Liver (tissue), 9 donors: Measurements from ENCODE around the gene EXOC4. TPM values are rescaled to one million over a fixed set of nuclear protein-coding genes. Genes with fewer than 3 reads are reported as not detected.

Experiments
- DNase-seq: peaks from one replicate; pipeline ENCODE4 v3.0.0-alpha.2; 2017; ENCODE audit warnings: low spot score
- H3K27ac ChIP-seq, 2 donors: one replicate each; pipeline ENCODE4 v1.7.0; 2013; ENCODE audit warnings: inconsistent platforms in 2 of 2, low read length in 2 of 2, control low read depth in 1 of 2, low read depth in 1 of 2, mild to moderate bottlenecking in 1 of 2
- H3K27me3 ChIP-seq, 4 donors: one replicate each; pipeline versions ENCODE4 v1.6.1 to v1.7.0; 2013; ENCODE audit warnings: low read length in 3 of 4, inconsistent platforms in 1 of 4, mild to moderate bottlenecking in 1 of 4, moderate library complexity in 1 of 4; ENCODE audit not compliant: control insufficient read depth in 4 of 4, insufficient read depth in 4 of 4
- H3K36me3 ChIP-seq, 4 donors: one replicate each; pipeline versions ENCODE4 v1.6.1 to v1.7.0; 2013; ENCODE audit warnings: low read length in 3 of 4, mild to moderate bottlenecking in 3 of 4, low read depth in 1 of 4, moderate library complexity in 1 of 4; ENCODE audit not compliant: control insufficient read depth in 4 of 4, insufficient read depth in 3 of 4
- H3K4me1 ChIP-seq, 4 donors: one replicate each; pipeline versions ENCODE4 v1.6.1 to v1.7.0; 2013; ENCODE audit warnings: low read length in 3 of 4, mild to moderate bottlenecking in 3 of 4, moderate library complexity in 1 of 4; ENCODE audit not compliant: control insufficient read depth in 4 of 4, insufficient read depth in 4 of 4
- H3K4me3 ChIP-seq, 3 donors: one replicate each; pipeline versions ENCODE4 v1.6.1 to v1.7.0; 2013; ENCODE audit warnings: low read length in 3 of 3, control low read depth in 1 of 3, low read depth in 1 of 3, mild to moderate bottlenecking in 1 of 3
- H3K9ac ChIP-seq, 2 donors: one replicate each; pipeline ENCODE4 v1.7.0; 2013; ENCODE audit warnings: low read length in 2 of 2, mild to moderate bottlenecking in 2 of 2, moderate library complexity in 2 of 2, control low read depth in 1 of 2, low read depth in 1 of 2
- H3K9me3 ChIP-seq, 4 donors: one replicate each; pipeline versions ENCODE4 v1.6.1 to v1.7.0; 2013; ENCODE audit warnings: low read length in 3 of 4; ENCODE audit not compliant: control insufficient read depth in 4 of 4
- EGR1 ChIP-seq, 2 donors: IDR thresholded peaks; 2 replicates each; pipeline ENCODE4 v1.6.1; 2016 to 2018; ENCODE audit warnings: antibody characterized with exemption in 2 of 2, low read depth in 2 of 2
- FOXA1 ChIP-seq: IDR thresholded peaks from 2 replicates; pipeline ENCODE4 v1.6.1; 2016; ENCODE audit warnings: antibody characterized with exemption
- FOXA2 ChIP-seq: IDR thresholded peaks from 2 replicates; pipeline ENCODE4 v1.6.1; 2016; ENCODE audit warnings: antibody characterized with exemption
- GABPA ChIP-seq, 2 donors: IDR thresholded peaks in 1 of 2; conservative IDR thresholded peaks in 1 of 2; 2 replicates each; pipeline ENCODE4 v1.6.1; 2016; ENCODE audit warnings: antibody characterized with exemption in 2 of 2, mild to moderate bottlenecking in 1 of 2, moderate library complexity in 1 of 2
- HNF4A ChIP-seq, 2 donors: conservative IDR thresholded peaks; 2 replicates each; pipeline ENCODE4 v1.6.1; 2016; ENCODE audit warnings: antibody characterized with exemption in 2 of 2, mild to moderate bottlenecking in 2 of 2
- HNF4G ChIP-seq: IDR thresholded peaks from 2 replicates; pipeline ENCODE4 v1.6.1; 2016; ENCODE audit warnings: antibody characterized with exemption
- JUND ChIP-seq, 2 donors: IDR thresholded peaks; 2 replicates each; pipeline ENCODE4 v1.6.1; 2016; ENCODE audit warnings: antibody characterized with exemption in 2 of 2
- NR2F2 ChIP-seq: IDR thresholded peaks from 2 replicates; pipeline ENCODE4 v1.6.1; 2016; ENCODE audit warnings: antibody characterized with exemption
- RAD21 ChIP-seq, 2 donors: IDR thresholded peaks; 2 replicates each; pipeline ENCODE4 v1.6.1; 2016; ENCODE audit warnings: antibody characterized with exemption in 2 of 2, mild to moderate bottlenecking in 2 of 2
- RXRA ChIP-seq, 2 donors: IDR thresholded peaks; 2 replicates each; pipeline ENCODE4 v1.6.1; 2017 to 2018; ENCODE audit warnings: antibody characterized with exemption in 2 of 2, mild to moderate bottlenecking in 1 of 2
- SP1 ChIP-seq: IDR thresholded peaks from 2 replicates; pipeline ENCODE4 v1.6.1; 2018; ENCODE audit warnings: antibody characterized with exemption, mild to moderate bottlenecking
- TAF1 ChIP-seq: conservative IDR thresholded peaks from 2 replicates; pipeline ENCODE4 v1.6.1; 2016; ENCODE audit warnings: antibody characterized with exemption, mild to moderate bottlenecking
- YY1 ChIP-seq: IDR thresholded peaks from 2 replicates; pipeline ENCODE4 v1.6.1; 2016; ENCODE audit warnings: antibody characterized with exemption, mild to moderate bottlenecking
- WGBS: extraction: QIAGEN DNeasy Blood & Tissue Kit; methylation state at CpG from one replicate; pipeline ENCODE4 v1.1.7; 2013; 5-methylcytosine and 5-hydroxymethylcytosine counted together
- polyA plus RNA-seq, 2 donors: library from polyadenylated mRNA; stranded (reverse) in 1 of 2; unstranded in 1 of 2; fragments of 200-250 nt in 1 of 2; fragments of >200 nt in 1 of 2; fragmentation: Nextera tagmentation in 1 of 2; extraction: Ambion mirVana in 1 of 2; gene quantifications; one replicate each; pipeline versions ENCODE4 v1.2.1 to v1.2.3, GENCODE V29; 2013 to 2015
- total RNA-seq, 2 donors: library from RNA; depleted of rRNA; stranded (reverse); fragments of >200 nt; gene quantifications; one replicate each; pipeline ENCODE4 v1.2.3, GENCODE V29; 2014
- TF ChIP-seq, protein P1 (sequence below): IDR thresholded peaks from 2 replicates; pipeline ENCODE4 v1.6.1; 2016; ENCODE audit warnings: antibody characterized with exemption
- TF ChIP-seq, protein P2 (sequence below): fragments of 150-350 bp; IDR thresholded peaks from 2 replicates; pipeline ENCODE4 v1.5.1; 2017; ENCODE audit warnings: improper control_type of control experiment, low read depth, low read length; ENCODE audit not compliant: missing input control
- TF ChIP-seq, protein P3 (sequence below): IDR thresholded peaks from 2 replicates; pipeline ENCODE4 v1.6.1; 2016; ENCODE audit warnings: antibody characterized with exemption
- TF ChIP-seq, protein P4 (sequence below): IDR thresholded peaks from 2 replicates; pipeline ENCODE4 v1.6.1; 2016; ENCODE audit warnings: antibody characterized with exemption
- donor health status: healthy.
- donor health status: healthy.
- donor health status: healthy.
- donor health status: healthy.
- donor health status: healthy.

EXOC4 gene
- total and polyA plus RNA-seq, 4 donors, result 9.5 to 55.9 (median 23.6) TPM

DNA sequence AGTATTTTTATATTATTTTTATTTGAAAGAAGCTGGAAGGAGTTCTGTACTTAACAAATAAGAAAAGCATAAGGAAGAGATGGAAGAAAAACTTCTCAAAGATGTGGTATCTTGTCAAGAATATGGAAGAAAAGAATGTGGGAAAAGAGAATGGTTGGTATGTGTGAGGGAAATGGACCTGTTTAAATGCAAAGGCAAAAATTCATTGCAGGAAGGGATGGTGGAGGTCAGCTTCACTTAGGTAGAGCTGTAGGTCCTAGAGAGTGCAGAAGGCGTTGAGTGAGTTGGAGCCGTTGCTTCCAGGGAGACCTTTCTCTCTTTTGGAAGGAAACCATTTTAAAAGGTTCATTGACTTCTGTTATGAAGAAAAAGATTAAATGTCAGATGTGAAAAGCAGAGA is 107.3 kb downstream of the EXOC4 start:
- Histone ChIP-seq H3K4me1 (no peaks in the 10 kb centered on the region), H3K36me3 (peaks cover 0 to 5% (median under 1%) of the 10 kb centered on the region in 4 donors), H3K27me3 (no peaks in the 10 kb centered on the region), H3K9ac (no peak overlapping the region), H3K27ac (no peak overlapping the region), H3K4me3 (no peak overlapping the region), H3K9me3 (no peaks in the 10 kb centered on the region)
- no peak for DNase-seq
- WGBS, result 97% methylated on average over 2 of the region's 2 CpGs
- TF ChIP-seq GABPA (IDR thresholded peaks at IDR 0.05 in 1 of 2, conservative IDR thresholded peaks at IDR 0.05 in 1 of 2), result no peak
- TF ChIP-seq, protein P1, sequence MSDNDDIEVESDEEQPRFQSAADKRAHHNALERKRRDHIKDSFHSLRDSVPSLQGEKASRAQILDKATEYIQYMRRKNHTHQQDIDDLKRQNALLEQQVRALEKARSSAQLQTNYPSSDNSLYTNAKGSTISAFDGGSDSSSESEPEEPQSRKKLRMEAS, result no peak
- TF ChIP-seq, protein P2, sequence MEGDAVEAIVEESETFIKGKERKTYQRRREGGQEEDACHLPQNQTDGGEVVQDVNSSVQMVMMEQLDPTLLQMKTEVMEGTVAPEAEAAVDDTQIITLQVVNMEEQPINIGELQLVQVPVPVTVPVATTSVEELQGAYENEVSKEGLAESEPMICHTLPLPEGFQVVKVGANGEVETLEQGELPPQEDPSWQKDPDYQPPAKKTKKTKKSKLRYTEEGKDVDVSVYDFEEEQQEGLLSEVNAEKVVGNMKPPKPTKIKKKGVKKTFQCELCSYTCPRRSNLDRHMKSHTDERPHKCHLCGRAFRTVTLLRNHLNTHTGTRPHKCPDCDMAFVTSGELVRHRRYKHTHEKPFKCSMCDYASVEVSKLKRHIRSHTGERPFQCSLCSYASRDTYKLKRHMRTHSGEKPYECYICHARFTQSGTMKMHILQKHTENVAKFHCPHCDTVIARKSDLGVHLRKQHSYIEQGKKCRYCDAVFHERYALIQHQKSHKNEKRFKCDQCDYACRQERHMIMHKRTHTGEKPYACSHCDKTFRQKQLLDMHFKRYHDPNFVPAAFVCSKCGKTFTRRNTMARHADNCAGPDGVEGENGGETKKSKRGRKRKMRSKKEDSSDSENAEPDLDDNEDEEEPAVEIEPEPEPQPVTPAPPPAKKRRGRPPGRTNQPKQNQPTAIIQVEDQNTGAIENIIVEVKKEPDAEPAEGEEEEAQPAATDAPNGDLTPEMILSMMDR, result no peak
- no peak for TF ChIP-seq HNF4G
- no peak for TF ChIP-seq SP1
- TF ChIP-seq, protein P3, sequence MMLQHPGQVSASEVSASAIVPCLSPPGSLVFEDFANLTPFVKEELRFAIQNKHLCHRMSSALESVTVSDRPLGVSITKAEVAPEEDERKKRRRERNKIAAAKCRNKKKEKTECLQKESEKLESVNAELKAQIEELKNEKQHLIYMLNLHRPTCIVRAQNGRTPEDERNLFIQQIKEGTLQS, result no peak
- no peak for TF ChIP-seq YY1
- TF ChIP-seq, protein P4, sequence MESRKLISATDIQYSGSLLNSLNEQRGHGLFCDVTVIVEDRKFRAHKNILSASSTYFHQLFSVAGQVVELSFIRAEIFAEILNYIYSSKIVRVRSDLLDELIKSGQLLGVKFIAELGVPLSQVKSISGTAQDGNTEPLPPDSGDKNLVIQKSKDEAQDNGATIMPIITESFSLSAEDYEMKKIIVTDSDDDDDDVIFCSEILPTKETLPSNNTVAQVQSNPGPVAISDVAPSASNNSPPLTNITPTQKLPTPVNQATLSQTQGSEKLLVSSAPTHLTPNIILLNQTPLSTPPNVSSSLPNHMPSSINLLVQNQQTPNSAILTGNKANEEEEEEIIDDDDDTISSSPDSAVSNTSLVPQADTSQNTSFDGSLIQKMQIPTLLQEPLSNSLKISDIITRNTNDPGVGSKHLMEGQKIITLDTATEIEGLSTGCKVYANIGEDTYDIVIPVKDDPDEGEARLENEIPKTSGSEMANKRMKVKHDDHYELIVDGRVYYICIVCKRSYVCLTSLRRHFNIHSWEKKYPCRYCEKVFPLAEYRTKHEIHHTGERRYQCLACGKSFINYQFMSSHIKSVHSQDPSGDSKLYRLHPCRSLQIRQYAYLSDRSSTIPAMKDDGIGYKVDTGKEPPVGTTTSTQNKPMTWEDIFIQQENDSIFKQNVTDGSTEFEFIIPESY, result no peak
- TF ChIP-seq EGR1 (IDR thresholded peaks at IDR 0.05; ENCODE audit: low read depth in 2 of 2), result no peak
- TF ChIP-seq RXRA (IDR thresholded peaks at IDR 0.05), result no peak
- TF ChIP-seq NR2F2, result no peak
- TF ChIP-seq JUND (IDR thresholded peaks at IDR 0.05), result no peak
- TF ChIP-seq RAD21 (IDR thresholded peaks at IDR 0.05), result no peak
- no peak for TF ChIP-seq HNF4A (conservative IDR thresholded peaks at IDR 0.05)
- no peak for TF ChIP-seq TAF1
- no peak for TF ChIP-seq FOXA2
- TF ChIP-seq FOXA1, result no peak

DNA sequence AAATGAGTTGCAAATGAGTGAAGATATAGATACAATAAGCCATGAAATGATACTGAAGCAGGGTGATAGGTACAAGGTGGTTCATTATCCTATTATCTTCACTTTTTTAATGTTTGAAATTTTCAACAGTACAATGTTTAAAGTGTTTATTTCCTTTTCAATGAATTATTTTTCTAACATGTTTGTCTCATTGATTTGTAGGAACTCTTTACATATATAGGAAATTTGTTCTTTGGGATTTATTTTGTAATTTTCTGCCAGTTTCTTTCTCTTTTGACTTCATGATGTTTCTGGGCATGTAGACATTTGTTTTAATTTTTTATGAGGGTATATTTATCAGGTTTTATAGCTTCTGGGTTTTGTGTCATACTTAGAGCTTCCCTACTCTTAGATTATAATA is 108.9 kb downstream of the EXOC4 start:
- H3K4me1 ChIP-seq, result no peaks in the 10 kb centered on the region
- no peaks in the 10 kb centered on the region for H3K36me3 ChIP-seq
- H3K27ac ChIP-seq, result no peak overlapping the region
- H3K4me3 ChIP-seq, result no peak overlapping the region
- no peak overlapping the region for H3K9ac ChIP-seq
- no peak for TF ChIP-seq RXRA (IDR thresholded peaks at IDR 0.05)
- H3K27me3 ChIP-seq, result no peaks in the 10 kb centered on the region
- no peaks in the 10 kb centered on the region for H3K9me3 ChIP-seq
- DNase-seq, result no peak
